Suprapubic skin (tissue), 4 donors: ENCODE data around the gene GOLGA5.

ENCODE experiments used
- EP300 ChIP-seq: sonication (generic); formaldehyde crosslinking; IDR thresholded peaks from one replicate; pipeline ENCODE4 v1.6.1; 2017; ENCODE audit warnings: antibody characterized with exemption
- POLR2A ChIP-seq, 2 donors: fragments of 450-650 bp; IDR thresholded peaks; one replicate each; pipeline ENCODE4 v1.6.1; 2017; ENCODE audit warnings: antibody characterized with exemption in 2 of 2, mild to moderate bottlenecking in 2 of 2, moderate library complexity in 2 of 2
- POLR2AphosphoS5 ChIP-seq, 3 donors: sonication (generic); formaldehyde crosslinking; IDR thresholded peaks; one replicate each; pipeline ENCODE4 v1.6.1; 2017; ENCODE audit warnings: antibody characterized with exemption in 3 of 3
- TF ChIP-seq, protein P1 (sequence below), 2 donors: fragments of 200-600 bp in 1 of 2; fragments of 450-650 bp in 1 of 2; sonication (generic) in 1 of 2; IDR thresholded peaks; one replicate each; pipeline ENCODE4 v1.5.1; 2016 to 2019; ENCODE audit warnings: antibody characterized with exemption in 2 of 2, mild to moderate bottlenecking in 1 of 2, moderate library complexity in 1 of 2

- TF ChIP-seq, protein P1, sequence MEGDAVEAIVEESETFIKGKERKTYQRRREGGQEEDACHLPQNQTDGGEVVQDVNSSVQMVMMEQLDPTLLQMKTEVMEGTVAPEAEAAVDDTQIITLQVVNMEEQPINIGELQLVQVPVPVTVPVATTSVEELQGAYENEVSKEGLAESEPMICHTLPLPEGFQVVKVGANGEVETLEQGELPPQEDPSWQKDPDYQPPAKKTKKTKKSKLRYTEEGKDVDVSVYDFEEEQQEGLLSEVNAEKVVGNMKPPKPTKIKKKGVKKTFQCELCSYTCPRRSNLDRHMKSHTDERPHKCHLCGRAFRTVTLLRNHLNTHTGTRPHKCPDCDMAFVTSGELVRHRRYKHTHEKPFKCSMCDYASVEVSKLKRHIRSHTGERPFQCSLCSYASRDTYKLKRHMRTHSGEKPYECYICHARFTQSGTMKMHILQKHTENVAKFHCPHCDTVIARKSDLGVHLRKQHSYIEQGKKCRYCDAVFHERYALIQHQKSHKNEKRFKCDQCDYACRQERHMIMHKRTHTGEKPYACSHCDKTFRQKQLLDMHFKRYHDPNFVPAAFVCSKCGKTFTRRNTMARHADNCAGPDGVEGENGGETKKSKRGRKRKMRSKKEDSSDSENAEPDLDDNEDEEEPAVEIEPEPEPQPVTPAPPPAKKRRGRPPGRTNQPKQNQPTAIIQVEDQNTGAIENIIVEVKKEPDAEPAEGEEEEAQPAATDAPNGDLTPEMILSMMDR (IDR thresholded peaks at IDR 0.05), result no peak
- TF ChIP-seq POLR2A (IDR thresholded peaks at IDR 0.05), result no peak
- TF ChIP-seq POLR2AphosphoS5 (IDR thresholded peaks at IDR 0.05), result no peak
- TF ChIP-seq EP300, result no peak
These were observed 38.6 kb upstream of the GOLGA5 start for GRCh38 chr14:92755495-92755894.
